GM19395 (cell line): ENCODE data around the gene CLCF1.

ENCODE experiments used
- ATAC-seq: cut with Tn5 transposase; IDR thresholded peaks from one replicate; pipeline ENCODE4 v1.9.1; 2021; ENCODE audit warnings: mild to moderate bottlenecking, moderate library complexity; ENCODE audit not compliant: unreplicated experiment

The CLCF1 gene

GRCh38 chr11:67372993-67373647 is at the start of gene CLCF1:
Gene CLCF1, minus strand, starts transcription at chr11:67373598. Its CDS starts 59 bp downstream, at chr11:67373539.
- no peak for ATAC-seq

GRCh38 chr11:67422891-67423290 is 49.5 kb upstream of the CLCF1 start:
- ATAC-seq, result no peak

GRCh38 chr11:67421430-67422031 is 48.1 kb upstream of the CLCF1 start:
- no peak for ATAC-seq

GRCh38 chr11:67420646-67421429 is 47.4 kb upstream of the CLCF1 start:
- peak; percentile 75 for ATAC-seq

- ATAC-seq, result no peak
Measured at GRCh38 chr11:67420147-67420645, 46.8 kb upstream of the CLCF1 start.

GRCh38 chr11:67419325-67420049 is 46.1 kb upstream of the CLCF1 start:
- no peak for ATAC-seq

GRCh38 chr11:67418476-67419281 is 45.3 kb upstream of the CLCF1 start:
- ATAC-seq, result no peak

- ATAC-seq, result no peak
Measured at GRCh38 chr11:67417425-67417824, 44.0 kb upstream of the CLCF1 start.

GRCh38 chr11:67416416-67417335 is 43.3 kb upstream of the CLCF1 start:
- no peak for ATAC-seq

- no peak for ATAC-seq
Measured at GRCh38 chr11:67415501-67416304, 42.3 kb upstream of the CLCF1 start, which contains the start of gene CARNS1. Gene CARNS1, plus strand, starts transcription at chr11:67415678. Its CDS starts 522 bp downstream, at chr11:67416200.

GRCh38 chr11:67413266-67413849 is 40.0 kb upstream of the CLCF1 start:
- ATAC-seq, result no peak

GRCh38 chr11:67412495-67413179 is 39.2 kb upstream of the CLCF1 start:
- no peak for ATAC-seq

- no peak for ATAC-seq
Measured at GRCh38 chr11:67411785-67412152, 38.4 kb upstream of the CLCF1 start.

GRCh38 chr11:67410984-67411784 is 37.8 kb upstream of the CLCF1 start:
- no peak for ATAC-seq

GRCh38 chr11:67410369-67410831 is 37.0 kb upstream of the CLCF1 start:
- no peak for ATAC-seq

GRCh38 chr11:67409781-67410368 is 36.5 kb upstream of the CLCF1 start:
- no peak for ATAC-seq
